Stimulated activated CD8-positive, alpha-beta memory T cell treated with anti-CD3 and anti-CD28 coated beads, Interleukin-7, amount 100 ng/mL, for 24 hours (primary cell): ENCODE measurements around the gene HBB.

Experiments used
- DNase-seq: peaks from one replicate; pipeline ENCODE4 v3.0.0-alpha.2; 2020; ENCODE audit warnings: low read depth

Gene HBB

GRCh38 chr11:5247472-5248192, 20.8 kb upstream of the HBB start:
- DNase-seq, result no peak

- no peak for DNase-seq
Observed at GRCh38 chr11:5246772-5247471, 20.1 kb upstream of the HBB start.

GRCh38 chr11:5245155-5245554, 18.3 kb upstream of the HBB start:
- no peak for DNase-seq

- DNase-seq, result no peak
Observed at GRCh38 chr11:5243816-5244180, 16.9 kb upstream of the HBB start.

GRCh38 chr11:5242933-5243815, 16.3 kb upstream of the HBB start:
- no peak for DNase-seq

GRCh38 chr11:5242208-5242607, 15.3 kb upstream of the HBB start:
- DNase-seq, result no peak

- DNase-seq, result no peak
Observed at GRCh38 chr11:5241458-5241857, 14.6 kb upstream of the HBB start.

GRCh38 chr11:5240458-5240857, 13.6 kb upstream of the HBB start:
- DNase-seq, result no peak

GRCh38 chr11:5240056-5240455, 13.2 kb upstream of the HBB start:
- no peak for DNase-seq

- DNase-seq, result no peak
Observed at GRCh38 chr11:5239046-5239445, 12.2 kb upstream of the HBB start.

- no peak for DNase-seq
Observed at GRCh38 chr11:5238486-5238885, 11.6 kb upstream of the HBB start.

GRCh38 chr11:5237420-5237819, 10.5 kb upstream of the HBB start:
- no peak for DNase-seq

- no peak for DNase-seq
Observed at GRCh38 chr11:5235364-5236095, 8.7 kb upstream of the HBB start.

GRCh38 chr11:5234381-5234834, 7.5 kb upstream of the HBB start, which contains the start of gene HBD:
Gene HBD, minus strand, starts transcription at chr11:5234483. Its CDS starts 50 bp downstream, at chr11:5234433.
- no peak for DNase-seq

GRCh38 chr11:5233307-5233706, 6.4 kb upstream of the HBB start:
- DNase-seq, result no peak

- DNase-seq, result no peak
Observed at GRCh38 chr11:5232821-5233220, 6.0 kb upstream of the HBB start.

- no peak for DNase-seq
Observed at GRCh38 chr11:5232176-5232575, 5.3 kb upstream of the HBB start.

- DNase-seq, result no peak
Observed at GRCh38 chr11:5231111-5231510, 4.2 kb upstream of the HBB start.

GRCh38 chr11:5230266-5230665, 3.4 kb upstream of the HBB start:
- no peak for DNase-seq

GRCh38 chr11:5229796-5230195, 2.9 kb upstream of the HBB start:
- DNase-seq, result no peak

- no peak for DNase-seq
Observed at GRCh38 chr11:5229356-5229755, 2.5 kb upstream of the HBB start.

- no peak for DNase-seq
Observed at GRCh38 chr11:5228124-5228523, 1.3 kb upstream of the HBB start.
